HG03432 (cell line): ENCODE results near the gene SCAMP2.
A peak's percentile ranks its signal among the peaks of the same experiment; 100 is the strongest.
"Not testable (repeated sequence)": the region's sequence is repeated elsewhere in the genome, so short reads cannot be mapped to it uniquely, and the experiment has no call there.

Experiments
- ATAC-seq: cut with Tn5 transposase; IDR thresholded peaks from one replicate; pipeline ENCODE4 v1.9.1; 2021; ENCODE audit warnings: mild to moderate bottlenecking, moderate library complexity; ENCODE audit not compliant: unreplicated experiment

Gene SCAMP2

GRCh38 chr15:74891469-74891868, 18.3 kb upstream of the SCAMP2 start:
- no peak for ATAC-seq

DNA sequence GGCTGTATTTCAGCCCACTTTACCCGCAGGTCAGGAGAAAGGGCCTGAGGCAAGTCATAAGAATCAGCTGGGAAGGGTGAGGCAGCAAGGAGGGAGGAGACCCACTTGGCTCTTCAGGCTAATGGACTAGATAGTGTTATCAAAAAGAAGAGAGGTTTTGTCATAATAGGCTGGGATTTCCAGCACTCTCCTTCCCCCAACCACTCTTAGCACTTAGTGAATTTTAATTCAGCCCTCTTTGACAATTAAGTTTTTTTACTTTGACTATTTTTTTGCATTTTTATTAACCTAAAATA, 17.4 kb upstream of the SCAMP2 start:
- no peak for ATAC-seq

GRCh38 chr15:74889883-74890664, 16.9 kb upstream of the SCAMP2 start, which contains the start of gene MPI:
MPI (plus strand) TSS chr15:74890042; CDS start chr15:74890074, 32 bp downstream.
- peak; percentile 91 for ATAC-seq

DNA sequence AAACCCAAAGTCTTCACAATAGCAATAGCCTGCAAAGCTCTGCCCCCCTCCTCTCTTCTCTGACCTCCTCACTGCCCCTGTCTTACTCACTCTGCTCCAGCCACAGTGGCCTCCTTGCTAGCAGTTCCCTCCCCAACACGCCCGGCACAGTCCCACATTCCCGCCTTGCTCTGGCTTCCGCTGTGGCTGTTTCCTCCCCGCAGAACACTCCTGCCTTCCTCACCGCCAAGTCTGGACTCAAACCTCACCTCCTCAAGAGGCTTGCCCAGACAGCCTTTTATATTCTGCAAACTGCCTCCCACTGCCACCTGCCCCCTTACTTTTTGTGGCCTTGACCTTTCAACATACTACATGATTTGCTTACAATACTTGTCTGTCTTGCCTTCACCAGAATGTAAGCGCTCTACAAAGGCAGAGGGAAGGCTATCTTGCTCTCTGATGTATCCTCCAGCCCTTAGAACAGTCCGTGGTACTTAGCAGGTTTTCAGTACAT, 16.3 kb upstream of the SCAMP2 start:
- ATAC-seq = peak; percentile 24

DNA sequence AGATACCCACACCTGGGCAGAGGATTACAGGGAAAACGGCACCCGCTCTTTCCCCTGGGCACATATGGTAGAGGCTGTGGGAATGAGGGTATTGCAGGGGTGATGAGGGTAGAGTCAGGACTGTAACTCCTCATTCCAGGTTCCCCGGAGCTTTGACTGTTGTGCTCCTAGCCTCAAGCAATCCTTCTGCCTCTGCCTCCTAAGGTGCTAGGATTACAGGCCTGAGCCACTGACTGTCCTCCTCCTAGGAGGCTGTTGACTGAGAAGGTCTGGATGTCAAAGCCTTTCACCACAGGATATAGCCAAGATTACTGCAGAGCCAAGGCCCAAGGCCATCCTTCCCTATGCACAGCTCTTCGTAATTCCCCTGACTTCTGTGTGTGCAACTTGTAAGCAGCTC, 15.6 kb upstream of the SCAMP2 start:
- no peak for ATAC-seq

DNA sequence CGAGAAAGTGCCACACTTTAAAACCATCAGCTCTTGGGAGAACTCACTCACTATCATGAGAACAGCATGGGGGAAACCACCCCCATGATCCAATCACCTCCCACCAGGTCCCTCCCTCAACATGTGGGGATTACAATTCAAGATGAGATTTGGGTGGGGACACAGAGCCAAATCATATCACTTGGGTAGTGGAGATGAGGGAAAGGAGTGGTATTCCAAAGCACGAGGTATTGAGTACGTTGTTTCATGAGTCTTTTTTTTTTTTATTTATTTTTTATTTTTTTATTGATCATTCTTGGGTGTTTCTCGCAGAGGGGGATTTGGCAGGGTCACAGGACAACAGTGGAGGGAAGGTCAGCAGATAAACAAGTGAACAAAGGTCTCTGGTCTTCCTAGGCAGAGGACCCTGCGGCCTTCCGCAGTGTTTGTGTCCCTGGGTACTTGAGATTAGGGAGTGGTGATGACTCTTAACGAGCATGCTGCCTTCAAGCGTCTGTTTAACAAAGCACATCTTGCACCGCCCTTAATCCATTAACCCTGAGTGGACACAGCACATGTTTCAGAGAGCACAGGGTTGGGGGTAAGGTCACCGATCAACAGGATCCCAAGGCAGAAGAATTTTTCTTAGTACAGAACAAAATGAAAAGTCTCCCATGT, 14.5 kb upstream of the SCAMP2 start:
- not testable (repeated sequence) for ATAC-seq

DNA sequence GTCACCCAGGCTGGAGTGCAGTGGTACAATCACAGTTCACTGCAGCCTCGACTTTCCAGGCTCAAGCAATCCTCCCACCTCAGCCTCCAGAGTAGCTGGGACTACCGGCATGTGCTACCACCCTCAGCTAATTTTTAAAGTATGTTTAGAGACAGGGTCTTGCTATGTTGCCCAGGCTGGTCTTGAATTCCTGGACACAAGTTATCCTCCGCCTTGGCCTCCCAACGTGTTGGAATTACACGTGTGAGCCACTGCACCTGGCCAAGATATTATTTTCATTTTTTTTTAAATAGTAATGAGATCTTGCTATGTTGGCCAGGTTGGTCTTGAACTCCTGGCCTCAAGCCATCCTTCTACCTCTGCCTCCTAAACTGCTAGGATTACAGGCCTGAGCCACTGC, 12.3 kb upstream of the SCAMP2 start:
- no peak for ATAC-seq

- no peak for ATAC-seq
Observed at GRCh38 chr15:74884428-74885223, 11.5 kb upstream of the SCAMP2 start.

DNA sequence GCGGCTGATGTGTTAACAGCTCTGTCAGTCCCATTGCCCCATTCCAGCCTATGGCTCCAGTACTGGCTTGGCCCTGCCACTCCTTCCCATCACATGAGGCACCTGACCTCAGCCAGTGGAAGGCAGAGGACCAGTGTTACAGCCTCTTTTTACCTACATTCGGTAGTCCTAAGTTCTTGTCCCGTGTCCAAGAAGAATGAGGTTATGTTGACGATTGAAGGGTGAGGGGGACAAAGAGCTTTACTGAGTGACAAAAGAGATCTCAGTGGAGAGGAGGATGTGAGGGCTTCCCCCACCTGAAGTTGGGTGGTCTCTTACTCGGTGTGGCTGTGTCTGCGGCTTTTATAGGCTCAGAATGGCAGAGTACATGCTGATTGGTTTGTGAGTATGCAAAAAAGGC, 9.4 kb upstream of the SCAMP2 start:
- no peak for ATAC-seq

DNA sequence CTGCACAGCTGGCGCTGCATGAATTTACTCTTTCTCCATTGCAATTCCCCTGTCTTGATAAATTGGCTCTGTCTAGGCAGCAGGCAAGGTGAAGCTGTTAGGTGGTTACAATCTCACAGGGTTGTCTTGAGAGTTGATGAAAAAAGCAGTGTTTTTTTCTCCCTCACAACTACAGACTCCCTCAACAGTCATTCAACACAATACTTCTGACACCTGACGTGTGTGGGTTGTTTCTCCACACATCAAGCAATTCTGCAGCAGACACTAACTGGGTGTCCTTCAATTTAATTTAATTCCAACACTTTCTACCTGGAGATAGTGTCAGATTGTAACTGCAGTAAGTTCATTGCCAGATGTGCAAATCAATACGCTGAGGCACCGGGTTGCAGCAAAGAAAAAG, 5.1 kb upstream of the SCAMP2 start:
- ATAC-seq = no peak

DNA sequence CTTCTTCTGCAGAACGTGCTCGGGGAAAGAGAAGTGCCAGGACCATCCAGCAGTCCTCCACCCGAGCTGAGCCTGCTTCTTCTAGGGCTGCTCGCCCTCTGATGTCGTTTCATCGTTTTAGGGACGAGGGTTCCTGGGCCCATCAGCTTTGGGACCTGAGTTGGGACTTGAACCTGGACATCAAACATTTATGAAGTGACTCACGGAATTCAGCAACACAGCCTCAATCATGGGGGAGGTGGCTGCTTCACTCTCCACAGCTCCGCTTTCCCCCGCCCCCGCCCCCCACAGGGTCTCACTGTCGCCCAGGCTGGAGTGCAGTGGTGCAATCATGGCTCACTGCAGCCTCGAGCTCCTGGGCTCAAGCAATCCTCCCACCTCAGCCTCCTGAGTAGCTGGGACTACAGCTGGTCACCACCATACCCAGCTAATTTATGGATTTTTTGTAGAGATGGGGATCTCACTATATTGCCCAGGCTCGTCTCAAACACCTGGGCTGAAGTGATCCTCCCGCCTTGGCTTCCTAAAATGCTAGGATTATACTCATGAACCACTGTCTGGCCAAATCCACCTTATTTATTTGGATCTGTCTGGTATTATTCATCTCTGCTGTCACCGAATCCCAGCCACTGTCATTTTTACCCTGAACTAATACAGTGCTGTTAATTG, 725 bp upstream of the SCAMP2 start:
- no peak for ATAC-seq

- ATAC-seq = no peak
Observed at GRCh38 chr15:74872702-74873035, 496 bp downstream of the SCAMP2 start.

DNA sequence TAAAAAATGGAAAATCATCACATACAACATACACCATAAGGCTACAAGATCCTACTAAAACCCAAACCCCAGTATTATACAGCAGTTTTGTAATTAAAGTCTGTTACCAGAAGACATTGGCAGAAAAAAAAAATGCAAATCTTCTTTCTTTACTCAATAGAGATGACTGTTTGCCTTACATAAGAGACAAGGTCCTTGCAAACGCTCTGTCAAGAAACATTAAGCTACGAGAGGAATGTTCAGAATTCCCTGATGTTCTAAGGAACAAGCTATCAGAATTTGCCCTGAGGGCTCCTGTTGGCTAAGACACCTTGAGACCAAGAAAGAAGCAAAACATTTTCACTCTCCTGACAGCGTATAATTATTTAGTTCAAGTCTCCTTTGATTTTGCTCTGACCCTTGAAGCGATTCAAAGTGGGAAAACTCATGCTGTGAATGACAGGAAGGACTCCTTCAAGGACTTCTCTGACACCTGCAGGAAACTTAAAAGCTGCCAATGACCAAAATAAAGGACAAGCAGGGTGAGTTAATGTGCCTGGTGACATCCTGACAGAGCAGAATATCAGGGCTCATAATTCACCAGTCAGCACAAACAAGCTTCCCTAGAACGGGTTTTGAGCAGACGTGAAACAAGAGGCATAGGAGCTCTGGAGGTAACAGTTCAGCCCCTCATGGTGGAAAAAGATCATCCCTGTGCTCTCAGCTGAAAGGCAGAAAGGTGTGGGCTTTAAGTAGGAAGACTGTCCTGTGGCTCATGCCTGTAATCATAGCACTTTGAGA, 2.5 kb downstream of the SCAMP2 start:
- no peak for ATAC-seq

GRCh38 chr15:74869726-74870407, 3.3 kb downstream of the SCAMP2 start:
- ATAC-seq = peak; percentile 36

DNA sequence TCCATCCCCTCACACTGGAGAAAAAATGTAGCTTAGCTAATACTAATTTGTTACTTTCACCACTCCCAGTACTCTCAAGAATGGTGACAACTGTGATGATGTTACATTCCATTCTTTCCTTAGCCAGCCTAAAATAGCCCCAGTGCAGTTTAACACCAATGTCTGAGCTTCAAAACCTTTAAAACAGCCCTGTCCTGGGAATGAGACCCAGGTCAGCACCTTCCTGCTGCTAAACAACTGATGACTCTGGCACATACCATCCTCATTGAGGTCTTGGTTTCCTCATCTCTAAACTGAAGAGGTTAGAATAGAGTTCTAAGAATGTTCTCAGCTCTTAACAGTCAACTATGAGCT, 3.8 kb downstream of the SCAMP2 start:
- no peak for ATAC-seq

DNA sequence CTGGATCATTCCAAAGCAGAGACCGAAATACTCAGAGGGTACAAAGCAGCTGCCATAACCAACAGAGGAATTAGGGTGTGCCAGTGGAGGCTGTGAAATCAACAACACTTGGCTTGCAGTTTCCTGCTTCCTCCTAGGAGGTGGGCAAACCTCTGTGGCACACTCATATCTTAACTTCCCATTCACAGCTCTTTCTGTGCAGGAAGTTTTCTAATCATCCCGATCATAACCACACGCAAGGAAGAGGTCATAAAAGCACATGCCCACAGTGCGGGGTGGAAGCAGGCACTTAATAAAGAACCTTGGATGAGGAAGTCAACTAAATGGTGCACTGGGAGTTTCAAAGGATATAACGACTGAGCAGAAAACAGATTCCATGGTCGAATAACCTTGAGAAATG, 5.1 kb downstream of the SCAMP2 start:
- no peak for ATAC-seq

DNA sequence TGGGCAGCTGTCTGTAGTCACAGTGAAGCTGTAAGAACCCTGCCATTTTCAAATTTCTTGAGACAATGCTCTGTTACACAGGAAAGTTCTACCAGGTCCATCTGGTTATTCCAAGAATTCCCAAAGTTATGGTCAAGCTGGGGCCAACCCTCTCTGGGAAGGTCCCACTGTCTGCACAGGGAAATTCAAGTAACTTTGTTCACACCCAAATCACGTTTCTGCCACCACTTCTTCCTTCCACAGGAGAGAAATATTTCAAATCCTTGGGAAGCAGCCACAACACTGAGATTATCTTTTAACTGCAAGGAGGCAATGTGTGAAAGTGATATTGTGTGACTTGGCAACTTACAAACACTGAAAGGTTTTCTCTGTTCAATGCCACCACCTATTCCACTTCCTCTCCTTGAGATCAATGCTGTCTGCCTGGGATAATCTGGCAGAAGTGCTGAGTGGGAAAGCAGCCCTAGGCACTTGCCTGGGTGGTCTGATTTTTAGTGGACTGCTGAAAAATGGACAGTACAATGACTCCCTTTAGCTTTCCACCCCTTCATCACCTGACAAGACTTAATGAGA, 5.6 kb downstream of the SCAMP2 start:
- no peak for ATAC-seq

GRCh38 chr15:74866090-74866489, 7.1 kb downstream of the SCAMP2 start:
- no peak for ATAC-seq

DNA sequence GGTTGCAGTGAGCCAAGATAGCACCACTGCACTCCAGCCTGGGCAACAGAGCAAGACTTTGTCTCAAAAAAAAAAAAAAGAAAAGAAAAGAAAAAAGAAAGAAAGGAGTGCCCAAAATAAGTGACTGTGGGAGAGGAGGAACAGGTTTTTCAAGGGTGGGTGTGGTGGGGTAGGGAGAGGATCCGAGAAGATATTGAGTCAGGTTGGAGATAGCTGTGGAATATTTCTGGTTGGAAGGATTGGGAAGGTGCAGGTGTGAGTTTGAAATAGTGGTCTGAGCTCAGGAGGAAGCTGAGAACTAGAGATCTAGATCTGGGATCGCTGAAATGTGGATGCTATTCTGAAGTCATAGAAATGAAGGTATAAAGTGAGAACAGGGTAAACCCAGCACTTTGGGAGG, 7.8 kb downstream of the SCAMP2 start:
- no peak for ATAC-seq

GRCh38 chr15:74864296-74864695, 8.9 kb downstream of the SCAMP2 start:
- no peak for ATAC-seq
